ENCODE results near the gene CEP112. TPM values are rescaled to one million over a fixed set of nuclear protein-coding genes. Genes with fewer than 3 reads are reported as not detected.
"Not testable (repeated sequence)": the region's sequence is repeated elsewhere in the genome, so short reads cannot be mapped to it uniquely, and the experiment has no call there.

The CEP112 gene
- total RNA-seq, 1 experiment from 2014 or later: 5.4 TPM

GRCh38 chr17:65833214-65833613, 358.7 kb downstream of the CEP112 start:
- no peak for TF ChIP-seq CTCF (IDR thresholded peaks at IDR 0.05; ENCODE audit: unreplicated experiment)
- no peak for DNase-seq
- Mint-ChIP-seq H3K9me3 (ENCODE audit: low read depth, unreplicated experiment) (peaks cover 12% of the 10 kb centered on the region), H3K27ac (ENCODE audit: unreplicated experiment) (no peak overlapping the region), H3K4me1 (ENCODE audit: low read depth, unreplicated experiment) (no peaks in the 10 kb centered on the region), H3K4me3 (ENCODE audit: low read depth, unreplicated experiment) (no peak overlapping the region), H3K36me3 (ENCODE audit: insufficient read depth, unreplicated experiment) (no peaks in the 10 kb centered on the region), H3K27me3 (ENCODE audit: unreplicated experiment) (no peaks in the 10 kb centered on the region)
- CTCF ChIA-PET: no interaction called here
- intact Hi-C loops (cut with micrococcal nuclease; ENCODE audit: unreplicated experiment): no loop called here
- BruUV-seq (replicated peaks): no TSS peak

GRCh38 chr17:65830356-65830755, 361.6 kb downstream of the CEP112 start:
- H3K4me1 Mint-ChIP-seq (ENCODE audit: low read depth, unreplicated experiment): no peaks in the 10 kb centered on the region
- H3K9me3 Mint-ChIP-seq (ENCODE audit: low read depth, unreplicated experiment): peaks cover 12% of the 10 kb centered on the region
- no peak for TF ChIP-seq CTCF (IDR thresholded peaks at IDR 0.05; ENCODE audit: unreplicated experiment)
- no peaks in the 10 kb centered on the region for H3K27me3 Mint-ChIP-seq (ENCODE audit: unreplicated experiment)
- BruUV-seq (replicated peaks): no TSS peak
- CTCF ChIA-PET: no interaction called here
- no peak overlapping the region for H3K27ac Mint-ChIP-seq (ENCODE audit: unreplicated experiment)
- H3K36me3 Mint-ChIP-seq (ENCODE audit: insufficient read depth, unreplicated experiment): no peaks in the 10 kb centered on the region
- intact Hi-C loops (cut with micrococcal nuclease; ENCODE audit: unreplicated experiment): no loop called here
- no peak overlapping the region for H3K4me3 Mint-ChIP-seq (ENCODE audit: low read depth, unreplicated experiment)
- no peak for DNase-seq

- H3K36me3 Mint-ChIP-seq (ENCODE audit: insufficient read depth, unreplicated experiment); CTCF ChIA-PET; BruUV-seq (replicated peaks); H3K4me1 Mint-ChIP-seq (ENCODE audit: low read depth, unreplicated experiment); H3K27ac Mint-ChIP-seq (ENCODE audit: unreplicated experiment); DNase-seq; intact Hi-C loops (cut with micrococcal nuclease; ENCODE audit: unreplicated experiment); H3K27me3 Mint-ChIP-seq (ENCODE audit: unreplicated experiment); H3K9me3 Mint-ChIP-seq (ENCODE audit: low read depth, unreplicated experiment); H3K4me3 Mint-ChIP-seq (ENCODE audit: low read depth, unreplicated experiment): not testable (repeated sequence)
Observed at GRCh38 chr17:65826577-65826976, 365.4 kb downstream of the CEP112 start.

GRCh38 chr17:65824901-65825300, 367.0 kb downstream of the CEP112 start:
- CTCF ChIA-PET: no interaction called here
- DNase-seq: no peak
- no peaks in the 10 kb centered on the region for H3K9me3 Mint-ChIP-seq (ENCODE audit: low read depth, unreplicated experiment)
- H3K4me3 Mint-ChIP-seq (ENCODE audit: low read depth, unreplicated experiment): no peak overlapping the region
- no peak overlapping the region for H3K27ac Mint-ChIP-seq (ENCODE audit: unreplicated experiment)
- no peak for TF ChIP-seq CTCF (IDR thresholded peaks at IDR 0.05; ENCODE audit: unreplicated experiment)
- H3K4me1 Mint-ChIP-seq (ENCODE audit: low read depth, unreplicated experiment): no peaks in the 10 kb centered on the region
- intact Hi-C loops (cut with micrococcal nuclease; ENCODE audit: unreplicated experiment): no loop called here
- H3K36me3 Mint-ChIP-seq (ENCODE audit: insufficient read depth, unreplicated experiment): no peaks in the 10 kb centered on the region
- no TSS peak for BruUV-seq (replicated peaks)
- H3K27me3 Mint-ChIP-seq (ENCODE audit: unreplicated experiment): no peaks in the 10 kb centered on the region

GRCh38 chr17:65823713-65824112, 368.2 kb downstream of the CEP112 start:
- Mint-ChIP-seq H3K27ac (ENCODE audit: unreplicated experiment) (no peak overlapping the region), H3K9me3 (ENCODE audit: low read depth, unreplicated experiment) (no peaks in the 10 kb centered on the region), H3K36me3 (ENCODE audit: insufficient read depth, unreplicated experiment) (no peaks in the 10 kb centered on the region), H3K27me3 (ENCODE audit: unreplicated experiment) (no peaks in the 10 kb centered on the region), H3K4me1 (ENCODE audit: low read depth, unreplicated experiment) (no peaks in the 10 kb centered on the region), H3K4me3 (ENCODE audit: low read depth, unreplicated experiment) (no peak overlapping the region)
- DNase-seq: no peak
- intact Hi-C loops (cut with micrococcal nuclease; ENCODE audit: unreplicated experiment): no loop called here
- no peak for TF ChIP-seq CTCF (IDR thresholded peaks at IDR 0.05; ENCODE audit: unreplicated experiment)
- CTCF ChIA-PET: no interaction called here
- no TSS peak for BruUV-seq (replicated peaks)

All from Calu3 (cell line).